Inflammatory macrophage (primary cell): ENCODE data around the gene SH3GL3.

Experiments
- DNase-seq, 2 donors: peaks; one replicate each; pipeline ENCODE4 v3.0.0-alpha.2; 2020 to 2022

Gene SH3GL3

GRCh38 chr15:83512459-83512858, 65.3 kb downstream of the SH3GL3 start:
- DNase-seq, result no peak

GRCh38 chr15:83514584-83514983, 67.4 kb downstream of the SH3GL3 start:
- no peak for DNase-seq

- DNase-seq, result no peak
Measured at GRCh38 chr15:83515164-83515563, 68.0 kb downstream of the SH3GL3 start.

GRCh38 chr15:83516935-83517334, 69.8 kb downstream of the SH3GL3 start:
- no peak for DNase-seq

GRCh38 chr15:83526319-83526718, 79.2 kb downstream of the SH3GL3 start:
- DNase-seq, result no peak

GRCh38 chr15:83533410-83533962, 86.3 kb downstream of the SH3GL3 start:
- DNase-seq, result no peak

GRCh38 chr15:83537606-83538005, 90.5 kb downstream of the SH3GL3 start:
- DNase-seq, result no peak

GRCh38 chr15:83538682-83539081, 91.5 kb downstream of the SH3GL3 start:
- DNase-seq, result no peak

- DNase-seq, result no peak
Measured at GRCh38 chr15:83545804-83546511, 98.8 kb downstream of the SH3GL3 start.

GRCh38 chr15:83546512-83546888, 99.4 kb downstream of the SH3GL3 start:
- DNase-seq, result no peak

GRCh38 chr15:83547168-83547567, 100.0 kb downstream of the SH3GL3 start:
- DNase-seq, result no peak

GRCh38 chr15:83549623-83550022, 102.5 kb downstream of the SH3GL3 start:
- no peak for DNase-seq

GRCh38 chr15:83554558-83554957, 107.4 kb downstream of the SH3GL3 start:
- no peak for DNase-seq

- no peak for DNase-seq
Measured at GRCh38 chr15:83555383-83555782, 108.2 kb downstream of the SH3GL3 start.

- no peak for DNase-seq
Measured at GRCh38 chr15:83556068-83556467, 108.9 kb downstream of the SH3GL3 start.

GRCh38 chr15:83556754-83557153, 109.6 kb downstream of the SH3GL3 start:
- no peak for DNase-seq

GRCh38 chr15:83558146-83558545, 111.0 kb downstream of the SH3GL3 start:
- no peak for DNase-seq

GRCh38 chr15:83559310-83559966, 112.3 kb downstream of the SH3GL3 start:
- DNase-seq, result peak; percentile 60 to 64

GRCh38 chr15:83561661-83562060, 114.5 kb downstream of the SH3GL3 start:
- DNase-seq, result no peak

- no peak for DNase-seq
Measured at GRCh38 chr15:83565138-83565537, 118.0 kb downstream of the SH3GL3 start.

GRCh38 chr15:83565553-83566159, 118.5 kb downstream of the SH3GL3 start:
- peak in 1 of 2 donors; percentile 8 for DNase-seq

- no peak for DNase-seq
Measured at GRCh38 chr15:83567318-83567717, 120.2 kb downstream of the SH3GL3 start.

- DNase-seq, result no peak
Measured at GRCh38 chr15:83569341-83569740, 122.2 kb downstream of the SH3GL3 start.

- no peak for DNase-seq
Measured at GRCh38 chr15:83570756-83571155, 123.6 kb downstream of the SH3GL3 start.
